RPMI7951 (cell line): ENCODE measurements around the gene DOCK4. TPM values are rescaled to one million over a fixed set of nuclear protein-coding genes. Genes with fewer than 3 reads are reported as not detected.

Source experiments
- DNase-seq: peaks from one replicate; pipeline ENCODE4 v3.0.0-alpha.2; 2012; ENCODE audit warnings: low read depth
- total RNA-seq: library from RNA; depleted of rRNA; stranded (reverse); fragments of >200 nt; shearing (Covaris generic); gene quantifications from 2 replicates; pipeline ENCODE4 v1.2.3, GENCODE V29; 2014; rRNA removed

Gene DOCK4
- total RNA-seq, 1 experiment from 2014 or later = 10.8 TPM

GRCh38 chr7:111676811-111677210 lies 529.4 kb downstream of the DOCK4 start:
- DNase-seq = no peak

Other genes starting within 250 kb of the DOCK4 start
- gene ZNF277, start 296 bp upstream of the DOCK4 start, total RNA-seq = 25.4 and 34.5 TPM in 2 replicates
- gene IFRD1, start 244.1 kb upstream of the DOCK4 start, total RNA-seq = 53.4 and 66.6 TPM in 2 replicates